Tibial nerve (tissue), 4 donors: ENCODE results near the gene PCED1B.
"Not testable (repeated sequence)": the region's sequence is repeated elsewhere in the genome, so short reads cannot be mapped to it uniquely, and the experiment has no call there.

ENCODE experiments used
- CTCF ChIP-seq, 5 experiments: fragments of 200-600 bp in 3 of 5; fragments of 450-650 bp in 2 of 5; sonication (generic) in 3 of 5; IDR thresholded peaks; one replicate each; pipeline ENCODE4 v1.5.1; 2016 to 2019; ENCODE audit warnings: antibody characterized with exemption in 5 of 5, mild to moderate bottlenecking in 3 of 5, moderate library complexity in 2 of 5
- EP300 ChIP-seq, 2 donors: sonication (generic); formaldehyde crosslinking; IDR thresholded peaks; one replicate each; pipeline ENCODE4 v1.6.1; 2017; ENCODE audit warnings: antibody characterized with exemption in 2 of 2, mild to moderate bottlenecking in 1 of 2
- POLR2A ChIP-seq, 2 donors: fragments of 450-650 bp; IDR thresholded peaks; one replicate each; pipeline ENCODE4 v1.6.1; 2017; ENCODE audit warnings: antibody characterized with exemption in 2 of 2, mild to moderate bottlenecking in 2 of 2, moderate library complexity in 2 of 2

DNA sequence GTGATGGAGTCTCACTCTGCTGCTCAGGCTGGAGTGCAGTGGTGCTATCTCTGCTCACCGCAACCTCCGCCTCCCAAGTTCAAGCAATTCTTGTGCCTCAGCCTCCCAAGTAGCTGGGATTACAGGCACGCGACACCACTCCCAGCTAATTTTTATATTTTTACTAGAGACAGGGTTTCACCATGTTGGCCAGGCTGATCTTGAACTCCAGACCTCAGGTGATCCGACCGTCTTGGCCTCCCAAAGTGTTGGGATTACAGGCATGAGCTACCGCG, 138.1 kb downstream of the PCED1B start:
- not testable (repeated sequence) for TF ChIP-seq CTCF, EP300, POLR2A (IDR thresholded peaks at IDR 0.05)
